HG03342 (cell line): ENCODE measurements around the gene ADSS2.
"Not testable (repeated sequence)": the region's sequence is repeated elsewhere in the genome, so short reads cannot be mapped to it uniquely, and the experiment has no call there.

Source experiments
- ATAC-seq: cut with Tn5 transposase; IDR thresholded peaks from one replicate; pipeline ENCODE4 v1.9.1; 2021; ENCODE audit warnings: mild to moderate bottlenecking, moderate library complexity; ENCODE audit not compliant: unreplicated experiment

ADSS2 gene

GRCh38 chr1:244368279-244368678 lies 83.4 kb downstream of the ADSS2 start:
- ATAC-seq, result no peak

- no peak for ATAC-seq
Observed at GRCh38 chr1:244367399-244368114, 84.2 kb downstream of the ADSS2 start.

- ATAC-seq, result no peak
Observed at GRCh38 chr1:244365809-244366208, 85.9 kb downstream of the ADSS2 start.

- not testable (repeated sequence) for ATAC-seq
Observed at GRCh38 chr1:244365262-244365661, 86.4 kb downstream of the ADSS2 start.

- no peak for ATAC-seq
Observed at GRCh38 chr1:244362476-244362875, 89.2 kb downstream of the ADSS2 start.

GRCh38 chr1:244361764-244362473 lies 89.8 kb downstream of the ADSS2 start:
- ATAC-seq, result no peak
